Muscle of back (tissue), 11 donors: ENCODE measurements around the gene HOXA3. TPM values are rescaled to one million over a fixed set of nuclear protein-coding genes. Genes with fewer than 3 reads are reported as not detected.
A peak's percentile ranks its signal among the peaks of the same experiment; 100 is the strongest.

Experiments
- DNase-seq, 3 donors: peaks; one replicate each; pipeline versions ENCODE4 v3.0.0 to v3.0.0-alpha.2; 2013
- polyA plus RNA-seq, 10 donors: library from polyadenylated mRNA; unstranded; fragments of 120-200 nt; gene quantifications; one replicate each; pipeline ENCODE4 v1.2.1, GENCODE V29; 2013; ENCODE audit not compliant: insufficient read length in 10 of 10

Gene HOXA3
- polyA plus RNA-seq, 10 donors = 7.1 to 20.2 (median 13.8) TPM

- peak in 1 of 3 donors; percentile 94 for DNase-seq
Observed at GRCh38 chr7:27168265-27168947, 16.0 kb upstream of the HOXA3 start.

GRCh38 chr7:27167916-27168264, 15.5 kb upstream of the HOXA3 start:
- no peak for DNase-seq

- peak in 1 of 3 donors; percentile 83 for DNase-seq
Observed at GRCh38 chr7:27166531-27167505, 14.4 kb upstream of the HOXA3 start.

GRCh38 chr7:27165996-27166530, 13.7 kb upstream of the HOXA3 start:
- no peak for DNase-seq

GRCh38 chr7:27165089-27165995, 13.0 kb upstream of the HOXA3 start, which contains the start of gene HOXA9:
Gene HOXA9 (minus strand): TSS chr7:27165537. CDS start chr7:27165457, 80 bp downstream.
- peak; percentile 86 to 98 (median 92) for DNase-seq

GRCh38 chr7:27164367-27165088, 12.1 kb upstream of the HOXA3 start:
- DNase-seq = peak in 1 of 3 donors; percentile 88

- no peak for DNase-seq
Observed at GRCh38 chr7:27164045-27164366, 11.6 kb upstream of the HOXA3 start.

GRCh38 chr7:27163288-27164044, 11.1 kb upstream of the HOXA3 start:
- no peak for DNase-seq

GRCh38 chr7:27162561-27163287, 10.3 kb upstream of the HOXA3 start:
- DNase-seq = peak in 1 of 3 donors; percentile 74

GRCh38 chr7:27161721-27162560, 9.6 kb upstream of the HOXA3 start:
- peak in 1 of 3 donors; percentile 86 for DNase-seq

- DNase-seq = peak in 1 of 3 donors; percentile 41
Observed at GRCh38 chr7:27161214-27161720, 8.9 kb upstream of the HOXA3 start.

- peak; percentile 88 to 97 (median 92) for DNase-seq
Observed at GRCh38 chr7:27160546-27161213, 8.3 kb upstream of the HOXA3 start.

- peak in 2 of 3 donors; percentile 32 to 76 for DNase-seq
Observed at GRCh38 chr7:27160145-27160545, 7.8 kb upstream of the HOXA3 start.

- no peak for DNase-seq
Observed at GRCh38 chr7:27159266-27160144, 7.1 kb upstream of the HOXA3 start.

- DNase-seq = no peak
Observed at GRCh38 chr7:27158436-27159265, 6.3 kb upstream of the HOXA3 start.
